SK-N-SH treated with all-trans-retinoic acid at 6 μM for 48 hours (cell line): ENCODE data around the gene ME3.

Experiments
- ATAC-seq: fragments of 200-7000 bp; cut with Tn5 transposase; 3 replicates; pipeline ENCODE4 v1.9.1; 2020; ENCODE audit warnings: mild to moderate bottlenecking, moderate library complexity
- ARNTL ChIP-seq: fragments of 450-650 bp; formaldehyde crosslinking; IDR thresholded peaks from 2 replicates; pipeline ENCODE4 v1.5.0; 2020; ENCODE audit warnings: low read depth, mild to moderate bottlenecking, moderate library complexity, borderline replicate concordance
- BACH2 ChIP-seq: fragments of 250-450 bp; sonication (Bioruptor Pico); IDR thresholded peaks from 2 replicates; pipeline ENCODE4 v1.9.0; 2021; ENCODE audit warnings: mild to moderate bottlenecking, borderline replicate concordance
- CREB5 ChIP-seq: fragments of 250-450 bp; sonication (Bioruptor Pico); IDR thresholded peaks from 2 replicates; pipeline ENCODE4 v1.5.1; 2020; ENCODE audit warnings: low read depth, mild to moderate bottlenecking, moderate library complexity
- CSDC2 ChIP-seq: fragments of 250-450 bp; sonication (Bioruptor Pico); IDR thresholded peaks from 2 replicates; pipeline ENCODE4 v1.5.0; 2020; ENCODE audit warnings: mild to moderate bottlenecking, moderate library complexity
- ESRRG ChIP-seq: fragments of 250-450 bp; sonication (Bioruptor Pico); IDR thresholded peaks from 2 replicates; pipeline ENCODE4 v1.6.1; 2021; ENCODE audit warnings: mild to moderate bottlenecking
- GLIS3 ChIP-seq: fragments of 250-450 bp; sonication (Bioruptor Pico); IDR thresholded peaks from 2 replicates; pipeline ENCODE4 v1.5.0; 2020; ENCODE audit warnings: mild to moderate bottlenecking, moderate library complexity
- ISL1 ChIP-seq: fragments of 250-450 bp; sonication (Bioruptor Pico); IDR thresholded peaks from 2 replicates; pipeline ENCODE4 v2.1.2; 2022; ENCODE audit warnings: mild to moderate bottlenecking, moderate library complexity
- PATZ1 ChIP-seq: fragments of 250-450 bp; sonication (Bioruptor Pico); IDR thresholded peaks from 2 replicates; pipeline ENCODE4 v1.8.0; 2020; ENCODE audit warnings: mild to moderate bottlenecking, moderate library complexity, borderline replicate concordance
- SNAI2 ChIP-seq: fragments of 250-450 bp; sonication (Bioruptor Pico); IDR thresholded peaks from 2 replicates; pipeline ENCODE4 v1.5.0; 2020; ENCODE audit warnings: mild to moderate bottlenecking, moderate library complexity
- TCF4 ChIP-seq: fragments of 250-450 bp; sonication (Bioruptor Pico); IDR thresholded peaks from 2 replicates; pipeline ENCODE4 v1.8.0; 2021; ENCODE audit warnings: mild to moderate bottlenecking, moderate library complexity, borderline replicate concordance
- TOX ChIP-seq: fragments of 250-450 bp; sonication (Bioruptor Pico); IDR thresholded peaks from 2 replicates; pipeline ENCODE4 v1.8.0; 2021; ENCODE audit warnings: mild to moderate bottlenecking, moderate library complexity, borderline replicate concordance
- ZC3H10 ChIP-seq: fragments of 250-450 bp; sonication (Bioruptor Pico); IDR thresholded peaks from 2 replicates; pipeline ENCODE4 v1.5.1; 2021; ENCODE audit warnings: mild to moderate bottlenecking, moderate library complexity
- ZFP30 ChIP-seq: fragments of 450-650 bp; formaldehyde crosslinking; IDR thresholded peaks from 2 replicates; pipeline ENCODE4 v1.5.0; 2022; ENCODE audit warnings: mild to moderate bottlenecking, moderate library complexity
- ZNF565 ChIP-seq: fragments of 450-650 bp; formaldehyde crosslinking; conservative IDR thresholded peaks from 2 replicates; pipeline ENCODE4 v1.5.0; 2020; ENCODE audit warnings: low read depth, mild to moderate bottlenecking, moderate library complexity
- ZNF70 ChIP-seq: fragments of 450-650 bp; formaldehyde crosslinking; IDR thresholded peaks from 2 replicates; pipeline ENCODE4 v1.5.0; 2020; ENCODE audit warnings: mild to moderate bottlenecking, moderate library complexity
- ZNF8 ChIP-seq: fragments of 450-650 bp; formaldehyde crosslinking; IDR thresholded peaks from 2 replicates; pipeline ENCODE4 v1.5.0; 2020; ENCODE audit warnings: mild to moderate bottlenecking, moderate library complexity
- TF ChIP-seq, protein P1 (sequence below): fragments of 250-450 bp; sonication (Bioruptor Pico); IDR thresholded peaks from 2 replicates; pipeline ENCODE4 v1.5.0; 2020; ENCODE audit warnings: mild to moderate bottlenecking, moderate library complexity
- TF ChIP-seq, protein P2 (sequence below): fragments of 250-450 bp; sonication (Bioruptor Pico); IDR thresholded peaks from 2 replicates; pipeline ENCODE4 v1.8.0; 2021; ENCODE audit warnings: low read depth, mild to moderate bottlenecking, moderate library complexity, borderline replicate concordance
- TF ChIP-seq, protein P3 (sequence below): fragments of 250-450 bp; sonication (Bioruptor Pico); IDR thresholded peaks from 2 replicates; pipeline ENCODE4 v1.5.1; 2021; ENCODE audit warnings: mild to moderate bottlenecking, moderate library complexity

Gene ME3

GRCh38 chr11:86582898-86583297 is 89.5 kb downstream of the ME3 start:
- no peak for ATAC-seq

GRCh38 chr11:86580535-86580934 is 91.9 kb downstream of the ME3 start:
- no peak for ATAC-seq
- TF ChIP-seq ZFP30 = no peak
- TF ChIP-seq ZNF8 (CRISPR knock-in tag) = no peak
- TF ChIP-seq, protein P1, sequence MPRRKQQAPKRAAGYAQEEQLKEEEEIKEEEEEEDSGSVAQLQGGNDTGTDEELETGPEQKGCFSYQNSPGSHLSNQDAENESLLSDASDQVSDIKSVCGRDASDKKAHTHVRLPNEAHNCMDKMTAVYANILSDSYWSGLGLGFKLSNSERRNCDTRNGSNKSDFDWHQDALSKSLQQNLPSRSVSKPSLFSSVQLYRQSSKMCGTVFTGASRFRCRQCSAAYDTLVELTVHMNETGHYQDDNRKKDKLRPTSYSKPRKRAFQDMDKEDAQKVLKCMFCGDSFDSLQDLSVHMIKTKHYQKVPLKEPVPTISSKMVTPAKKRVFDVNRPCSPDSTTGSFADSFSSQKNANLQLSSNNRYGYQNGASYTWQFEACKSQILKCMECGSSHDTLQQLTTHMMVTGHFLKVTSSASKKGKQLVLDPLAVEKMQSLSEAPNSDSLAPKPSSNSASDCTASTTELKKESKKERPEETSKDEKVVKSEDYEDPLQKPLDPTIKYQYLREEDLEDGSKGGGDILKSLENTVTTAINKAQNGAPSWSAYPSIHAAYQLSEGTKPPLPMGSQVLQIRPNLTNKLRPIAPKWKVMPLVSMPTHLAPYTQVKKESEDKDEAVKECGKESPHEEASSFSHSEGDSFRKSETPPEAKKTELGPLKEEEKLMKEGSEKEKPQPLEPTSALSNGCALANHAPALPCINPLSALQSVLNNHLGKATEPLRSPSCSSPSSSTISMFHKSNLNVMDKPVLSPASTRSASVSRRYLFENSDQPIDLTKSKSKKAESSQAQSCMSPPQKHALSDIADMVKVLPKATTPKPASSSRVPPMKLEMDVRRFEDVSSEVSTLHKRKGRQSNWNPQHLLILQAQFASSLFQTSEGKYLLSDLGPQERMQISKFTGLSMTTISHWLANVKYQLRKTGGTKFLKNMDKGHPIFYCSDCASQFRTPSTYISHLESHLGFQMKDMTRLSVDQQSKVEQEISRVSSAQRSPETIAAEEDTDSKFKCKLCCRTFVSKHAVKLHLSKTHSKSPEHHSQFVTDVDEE (CRISPR knock-in tag) = no peak
- no peak for TF ChIP-seq ZC3H10 (CRISPR knock-in tag)
- TF ChIP-seq CREB5 (CRISPR knock-in tag) = no peak
- no peak for TF ChIP-seq TOX (CRISPR knock-in tag)
- no peak for TF ChIP-seq PATZ1 (CRISPR knock-in tag)

More at GRCh38 chr11:86582898-86583297, 89.5 kb downstream of the ME3 start:
- TF ChIP-seq ZNF565 (no peak), GLIS3 (CRISPR knock-in tag) (no peak), ARNTL (CRISPR knock-in tag) (no peak), ZC3H10 (CRISPR knock-in tag) (no peak), CREB5 (CRISPR knock-in tag) (no peak), ESRRG (CRISPR knock-in tag) (no peak), TCF4 (CRISPR knock-in tag) (no peak), PATZ1 (CRISPR knock-in tag) (no peak), TOX (CRISPR knock-in tag) (no peak), CSDC2 (CRISPR knock-in tag) (no peak), SNAI2 (CRISPR knock-in tag) (no peak), ZNF70 (CRISPR knock-in tag) (no peak), BACH2 (CRISPR knock-in tag) (no peak), ZNF8 (CRISPR knock-in tag) (no peak), ISL1 (CRISPR knock-in tag) (no peak)
- TF ChIP-seq, protein P2, sequence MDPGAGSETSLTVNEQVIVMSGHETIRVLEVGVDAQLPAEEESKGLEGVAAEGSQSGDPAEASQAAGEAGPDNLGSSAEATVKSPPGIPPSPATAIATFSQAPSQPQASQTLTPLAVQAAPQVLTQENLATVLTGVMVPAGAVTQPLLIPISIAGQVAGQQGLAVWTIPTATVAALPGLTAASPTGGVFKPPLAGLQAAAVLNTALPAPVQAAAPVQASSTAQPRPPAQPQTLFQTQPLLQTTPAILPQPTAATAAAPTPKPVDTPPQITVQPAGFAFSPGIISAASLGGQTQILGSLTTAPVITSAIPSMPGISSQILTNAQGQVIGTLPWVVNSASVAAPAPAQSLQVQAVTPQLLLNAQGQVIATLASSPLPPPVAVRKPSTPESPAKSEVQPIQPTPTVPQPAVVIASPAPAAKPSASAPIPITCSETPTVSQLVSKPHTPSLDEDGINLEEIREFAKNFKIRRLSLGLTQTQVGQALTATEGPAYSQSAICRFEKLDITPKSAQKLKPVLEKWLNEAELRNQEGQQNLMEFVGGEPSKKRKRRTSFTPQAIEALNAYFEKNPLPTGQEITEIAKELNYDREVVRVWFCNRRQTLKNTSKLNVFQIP (CRISPR knock-in tag) = no peak
- TF ChIP-seq, protein P3, sequence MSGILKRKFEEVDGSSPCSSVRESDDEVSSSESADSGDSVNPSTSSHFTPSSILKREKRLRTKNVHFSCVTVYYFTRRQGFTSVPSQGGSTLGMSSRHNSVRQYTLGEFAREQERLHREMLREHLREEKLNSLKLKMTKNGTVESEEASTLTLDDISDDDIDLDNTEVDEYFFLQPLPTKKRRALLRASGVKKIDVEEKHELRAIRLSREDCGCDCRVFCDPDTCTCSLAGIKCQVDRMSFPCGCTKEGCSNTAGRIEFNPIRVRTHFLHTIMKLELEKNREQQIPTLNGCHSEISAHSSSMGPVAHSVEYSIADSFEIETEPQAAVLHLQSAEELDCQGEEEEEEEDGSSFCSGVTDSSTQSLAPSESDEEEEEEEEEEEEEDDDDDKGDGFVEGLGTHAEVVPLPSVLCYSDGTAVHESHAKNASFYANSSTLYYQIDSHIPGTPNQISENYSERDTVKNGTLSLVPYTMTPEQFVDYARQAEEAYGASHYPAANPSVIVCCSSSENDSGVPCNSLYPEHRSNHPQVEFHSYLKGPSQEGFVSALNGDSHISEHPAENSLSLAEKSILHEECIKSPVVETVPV (CRISPR knock-in tag) = no peak
- TF ChIP-seq, protein P1 (CRISPR knock-in tag) = no peak
